ENCODE measurements around the gene BCORL1.

The BCORL1 gene

GRCh38 chrX:129984111-129984958, 1.9 kb downstream of the BCORL1 start:
- no peak for TF ChIP-seq CTCF (conservative IDR thresholded peaks at IDR 0.05; ENCODE audit: low read depth, low read length)
- no peak for DNase-seq (ENCODE audit: low read depth)
- H3K4me3 ChIP-seq (ENCODE audit: low read depth, low read length), result peak overlapping the region; percentile 61

- TF ChIP-seq CTCF (conservative IDR thresholded peaks at IDR 0.05; ENCODE audit: low read depth, low read length), result no peak
- DNase-seq (ENCODE audit: low read depth), result no peak
Observed at GRCh38 chrX:129987871-129988270, 5.4 kb downstream of the BCORL1 start.

GRCh38 chrX:129992181-129992580, 9.7 kb downstream of the BCORL1 start:
- no peak for DNase-seq (ENCODE audit: low read depth)
- no peak for TF ChIP-seq CTCF (conservative IDR thresholded peaks at IDR 0.05; ENCODE audit: low read depth, low read length)
- no peak overlapping the region for H3K4me3 ChIP-seq (ENCODE audit: low read depth, low read length)

More at GRCh38 chrX:129987871-129988270, 5.4 kb downstream of the BCORL1 start:
- H3K4me3 ChIP-seq (ENCODE audit: low read depth, low read length), result no peak overlapping the region

GRCh38 chrX:129996120-129996519, 13.7 kb downstream of the BCORL1 start:
- TF ChIP-seq CTCF (conservative IDR thresholded peaks at IDR 0.05; ENCODE audit: low read depth, low read length), result no peak
- DNase-seq (ENCODE audit: low read depth), result peak; percentile 51
- no peak overlapping the region for H3K4me3 ChIP-seq (ENCODE audit: low read depth, low read length)

GRCh38 chrX:129997086-129997485, 14.7 kb downstream of the BCORL1 start:
- no peak for TF ChIP-seq CTCF (conservative IDR thresholded peaks at IDR 0.05; ENCODE audit: low read depth, low read length)

GRCh38 chrX:129998021-129998420, 15.6 kb downstream of the BCORL1 start:
- DNase-seq (ENCODE audit: low read depth), result no peak
- no peak overlapping the region for H3K4me3 ChIP-seq (ENCODE audit: low read depth, low read length)
- TF ChIP-seq CTCF (conservative IDR thresholded peaks at IDR 0.05; ENCODE audit: low read depth, low read length), result no peak

More at GRCh38 chrX:129997086-129997485, 14.7 kb downstream of the BCORL1 start:
- no peak overlapping the region for H3K4me3 ChIP-seq (ENCODE audit: low read depth, low read length)
- no peak for DNase-seq (ENCODE audit: low read depth)

GRCh38 chrX:130001893-130002292, 19.5 kb downstream of the BCORL1 start:
- DNase-seq (ENCODE audit: low read depth), result no peak
- TF ChIP-seq CTCF (conservative IDR thresholded peaks at IDR 0.05; ENCODE audit: low read depth, low read length), result no peak
- H3K4me3 ChIP-seq (ENCODE audit: low read depth, low read length), result no peak overlapping the region

All from choroid plexus epithelial cell (primary cell).